ENCODE results near the gene MRPS5.
A peak's percentile ranks its signal among the peaks of the same experiment; 100 is the strongest.

MRPS5 gene

GRCh38 chr2:95158891-95159619 is 37.4 kb upstream of the MRPS5 start:
- in situ Hi-C loops (cut with MboI; ENCODE audit: low sequenced_read_pairs, unreplicated experiment), result no loop called here
- DNase-seq (ENCODE audit: low spot score), result peak; percentile 71
- no peak for TF ChIP-seq CTCF (IDR thresholded peaks at IDR 0.05; ENCODE audit: borderline replicate concordance, control extremely low read depth, extremely low read depth, insufficient read depth, missing control alignments)

GRCh38 chr2:95158441-95158840 is 36.8 kb upstream of the MRPS5 start:
- in situ Hi-C loops (cut with MboI; ENCODE audit: low sequenced_read_pairs, unreplicated experiment), result no loop called here
- TF ChIP-seq CTCF (IDR thresholded peaks at IDR 0.05; ENCODE audit: borderline replicate concordance, control extremely low read depth, extremely low read depth, insufficient read depth, missing control alignments), result no peak
- no peak for DNase-seq (ENCODE audit: low spot score)

GRCh38 chr2:95149397-95149984 is 27.9 kb upstream of the MRPS5 start:
- DNase-seq (ENCODE audit: low spot score), result no peak
- TF ChIP-seq CTCF (IDR thresholded peaks at IDR 0.05; ENCODE audit: borderline replicate concordance, control extremely low read depth, extremely low read depth, insufficient read depth, missing control alignments), result no peak
- in situ Hi-C loops (cut with MboI; ENCODE audit: low sequenced_read_pairs, unreplicated experiment), result no loop called here

GRCh38 chr2:95143838-95144237 is 22.2 kb upstream of the MRPS5 start:
- no peak for TF ChIP-seq CTCF (IDR thresholded peaks at IDR 0.05; ENCODE audit: borderline replicate concordance, control extremely low read depth, extremely low read depth, insufficient read depth, missing control alignments)
- in situ Hi-C loops (cut with MboI; ENCODE audit: low sequenced_read_pairs, unreplicated experiment), result no loop called here
- no peak for DNase-seq (ENCODE audit: low spot score)

GRCh38 chr2:95138702-95139101 is 17.1 kb upstream of the MRPS5 start:
- TF ChIP-seq CTCF (IDR thresholded peaks at IDR 0.05; ENCODE audit: borderline replicate concordance, control extremely low read depth, extremely low read depth, insufficient read depth, missing control alignments), result no peak
- in situ Hi-C loops (cut with MboI; ENCODE audit: low sequenced_read_pairs, unreplicated experiment), result no loop called here
- no peak for DNase-seq (ENCODE audit: low spot score)

- in situ Hi-C loops (cut with MboI; ENCODE audit: low sequenced_read_pairs, unreplicated experiment), result no loop called here
- TF ChIP-seq CTCF (IDR thresholded peaks at IDR 0.05; ENCODE audit: borderline replicate concordance, control extremely low read depth, extremely low read depth, insufficient read depth, missing control alignments), result no peak
- no peak for DNase-seq (ENCODE audit: low spot score)
Observed at GRCh38 chr2:95122197-95122551, 566 bp upstream of the MRPS5 start.

Measured in GM13976 (cell line).